ENCODE data around the gene NFYC. TPM values are rescaled to one million over a fixed set of nuclear protein-coding genes. Genes with fewer than 3 reads are reported as not detected.

NFYC gene
- total RNA-seq, 4 donors from 2014 or later, result 30.0 to 54.2 (median 46.6) TPM

DNA sequence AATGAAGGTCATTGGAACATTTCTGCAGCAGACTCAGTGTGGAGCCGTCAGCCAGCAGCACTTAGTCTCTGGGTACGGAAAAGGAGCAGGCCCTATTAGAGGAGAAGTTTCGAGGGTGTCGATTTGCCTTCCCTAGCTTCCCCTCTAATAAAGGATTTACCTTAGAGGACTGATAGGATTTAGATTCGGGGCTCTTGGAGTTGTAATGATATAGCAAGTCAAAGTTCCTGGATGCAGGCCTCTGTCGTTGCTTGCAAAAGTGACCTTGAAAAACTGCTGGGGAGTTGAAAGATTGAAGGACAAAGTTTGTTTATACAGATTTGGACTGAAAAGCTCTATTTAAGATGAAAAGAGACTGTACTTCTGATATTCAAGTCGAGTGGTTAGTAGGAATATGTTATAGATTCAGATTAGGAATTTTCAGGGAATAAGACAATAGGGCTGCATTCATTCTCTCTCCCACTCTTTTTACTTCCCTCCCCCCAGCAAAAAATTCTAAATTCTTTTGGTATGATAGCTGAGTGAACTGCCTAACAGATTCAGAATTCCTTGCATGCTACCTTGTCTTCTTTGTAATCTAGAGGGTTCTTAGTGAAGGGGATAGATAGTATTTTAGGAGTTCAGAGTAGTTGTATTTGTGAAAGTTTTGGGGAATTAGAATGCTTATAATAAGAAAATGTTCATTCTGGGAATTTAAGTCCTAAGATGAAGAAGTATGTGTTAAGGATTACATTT lies 19.2 kb downstream of the NFYC start:
- Histone ChIP-seq H3K27ac (replicated peaks in 1 of 4) (peak overlapping the region; percentile 80 to 84 (median 82)), H3K9me3 (no peaks in the 10 kb centered on the region), H3K4me1 (peaks cover 42 to 75% (median 71%) of the 10 kb centered on the region in 4 donors), H3K36me3 (no peaks in the 10 kb centered on the region), H3K27me3 (no peaks in the 10 kb centered on the region), H3K4me3 (peak overlapping the region; percentile 52 to 70 (median 62))
- 11% methylated on average over 7 of the region's 7 CpGs for whole genome bisulfite sequencing
- intact Hi-C loops (cut with DNase I), result no loop called here
- DNase-seq (ENCODE audit: extremely low spot score), result no peak
- TF ChIP-seq EP300 (IDR thresholded peaks at IDR 0.05) (no peak), POLR2A (IDR thresholded peaks at IDR 0.05; ENCODE audit: low read depth) (no peak)

- intact Hi-C loops (cut with DNase I), result no loop called here
- H3K36me3 ChIP-seq, result no peaks in the 10 kb centered on the region
- H3K27me3 ChIP-seq, result no peaks in the 10 kb centered on the region
- peaks cover 47 to 85% (median 77%) of the 10 kb centered on the region in 4 donors for H3K4me1 ChIP-seq
- 5% methylated on average over 3 of the region's 3 CpGs for WGBS
- no peak for DNase-seq (ENCODE audit: extremely low spot score)
- peak overlapping the region; percentile 52 to 70 (median 62) for H3K4me3 ChIP-seq
- TF ChIP-seq POLR2A (IDR thresholded peaks at IDR 0.05; ENCODE audit: low read depth), result no peak
- TF ChIP-seq POLR2AphosphoS5 (IDR thresholded peaks at IDR 0.05), result no peak
- no peak for TF ChIP-seq EP300 (IDR thresholded peaks at IDR 0.05)
- no peak for TF ChIP-seq CTCF (IDR thresholded peaks at IDR 0.05)
- peak overlapping the region; percentile 80 to 84 (median 82) for H3K27ac ChIP-seq (replicated peaks in 1 of 4)
- no peaks in the 10 kb centered on the region for H3K9me3 ChIP-seq
Observed at GRCh38 chr1:40711465-40712404, 20.2 kb downstream of the NFYC start.

DNA sequence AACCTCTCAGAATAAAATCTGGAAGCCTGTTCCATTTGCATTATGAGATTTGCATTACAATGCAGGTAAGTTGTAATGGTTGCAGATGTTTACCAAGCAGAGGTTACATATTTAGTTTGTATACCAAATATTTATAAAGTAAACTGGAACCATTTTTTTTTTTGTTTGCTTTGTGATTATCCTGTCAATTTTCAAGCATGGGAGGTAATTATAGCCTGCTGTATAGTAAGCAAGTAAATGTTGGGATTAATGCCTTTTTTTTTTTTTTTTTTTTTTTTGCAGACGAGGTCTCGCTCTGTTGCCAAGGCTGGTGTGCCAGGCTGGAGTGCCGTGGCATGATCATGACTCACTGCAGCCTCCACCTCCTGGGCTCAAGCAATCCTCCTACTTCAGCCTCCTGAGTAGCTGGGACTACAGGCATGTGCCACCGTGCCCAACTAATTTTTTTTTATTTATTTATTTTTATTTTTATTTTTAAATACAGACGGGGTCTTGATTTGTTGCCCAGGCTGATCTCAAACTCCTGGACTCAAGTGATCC lies 21.0 kb downstream of the NFYC start:
- no peaks in the 10 kb centered on the region for H3K36me3 ChIP-seq
- H3K9me3 ChIP-seq, result no peaks in the 10 kb centered on the region
- intact Hi-C loops (cut with DNase I), result no loop called here
- no peaks in the 10 kb centered on the region for H3K27me3 ChIP-seq
- DNase-seq (ENCODE audit: extremely low spot score), result no peak
- peaks cover 52 to 92% (median 83%) of the 10 kb centered on the region in 4 donors for H3K4me1 ChIP-seq
- H3K4me3 ChIP-seq, result no peak overlapping the region
- H3K27ac ChIP-seq (replicated peaks in 1 of 4), result peak overlapping the region; percentile 80 to 84 (median 82)
- TF ChIP-seq EP300 (IDR thresholded peaks at IDR 0.05) (no peak), CTCF (IDR thresholded peaks at IDR 0.05) (no peak), POLR2A (IDR thresholded peaks at IDR 0.05; ENCODE audit: low read depth) (no peak), POLR2AphosphoS5 (IDR thresholded peaks at IDR 0.05) (no peak)
- WGBS, result 66% methylated on average over 5 of the region's 5 CpGs

GRCh38 chr1:40712997-40713396 lies 21.5 kb downstream of the NFYC start:
- Histone ChIP-seq H3K4me1 (peaks cover 56 to 97% (median 88%) of the 10 kb centered on the region in 4 donors), H3K36me3 (no peaks in the 10 kb centered on the region), H3K9me3 (no peaks in the 10 kb centered on the region), H3K4me3 (no peak overlapping the region), H3K27me3 (no peaks in the 10 kb centered on the region), H3K27ac (replicated peaks in 1 of 4) (peak overlapping the region; percentile 80 to 84 (median 82))
- intact Hi-C loops (cut with DNase I), result no loop called here
- no peak for DNase-seq (ENCODE audit: extremely low spot score)
- no peak for TF ChIP-seq EP300 (IDR thresholded peaks at IDR 0.05)
- TF ChIP-seq POLR2A (IDR thresholded peaks at IDR 0.05; ENCODE audit: low read depth), result no peak
- TF ChIP-seq CTCF (IDR thresholded peaks at IDR 0.05), result no peak
- TF ChIP-seq POLR2AphosphoS5 (IDR thresholded peaks at IDR 0.05), result no peak
